Measurements from ENCODE around the gene KRR1. TPM values are rescaled to one million over a fixed set of nuclear protein-coding genes. Genes with fewer than 3 reads are reported as not detected.
"Not testable (repeated sequence)": the region's sequence is repeated elsewhere in the genome, so short reads cannot be mapped to it uniquely, and the experiment has no call there.

KRR1 gene
- total and polyA plus RNA-seq, 2 donors: 24.5 to 97.1 TPM

GRCh38 chr12:75447691-75448393 is 63.6 kb downstream of the KRR1 start:
- Histone ChIP-seq H3K4me3 (ENCODE audit: low read length in 2 of 2) (no peak overlapping the region), H3K27ac (ENCODE audit: low read depth in 1 of 2, low read length in 1 of 2) (no peak overlapping the region), H3K9me3 (ENCODE audit: control insufficient read depth in 2 of 2, insufficient read depth in 1 of 2, low read length in 1 of 2) (no peaks in the 10 kb centered on the region), H3K27me3 (ENCODE audit: control insufficient read depth in 2 of 2, insufficient read depth in 1 of 2, low read length in 1 of 2) (no peaks in the 10 kb centered on the region), H3K36me3 (ENCODE audit: control insufficient read depth in 2 of 2, insufficient read depth in 2 of 2, low read length in 1 of 2) (no peaks in the 10 kb centered on the region), H3K4me1 (ENCODE audit: control insufficient read depth in 2 of 2, insufficient read depth in 2 of 2, low read length in 2 of 2) (no peaks in the 10 kb centered on the region)
- DNase-seq (ENCODE audit: low read depth in 6 of 9, low spot score in 9 of 9): no peak
- WGBS: 93% methylated on average over 4 of the region's 4 CpGs

- no peak for DNase-seq (ENCODE audit: low read depth in 6 of 9, low spot score in 9 of 9)
- H3K9me3 ChIP-seq (ENCODE audit: control insufficient read depth in 2 of 2, insufficient read depth in 1 of 2, low read length in 1 of 2): peaks cover 0 to 4% of the 10 kb centered on the region in 2 donors
- no peak overlapping the region for H3K27ac ChIP-seq (ENCODE audit: low read depth in 1 of 2, low read length in 1 of 2)
- H3K36me3 ChIP-seq (ENCODE audit: control insufficient read depth in 2 of 2, insufficient read depth in 2 of 2, low read length in 1 of 2): no peaks in the 10 kb centered on the region
- no peak overlapping the region for H3K4me3 ChIP-seq (ENCODE audit: low read length in 2 of 2)
- H3K27me3 ChIP-seq (ENCODE audit: control insufficient read depth in 2 of 2, insufficient read depth in 1 of 2, low read length in 1 of 2): no peaks in the 10 kb centered on the region
- H3K4me1 ChIP-seq (ENCODE audit: control insufficient read depth in 2 of 2, insufficient read depth in 2 of 2, low read length in 2 of 2): peaks cover 0 to 1% of the 10 kb centered on the region in 2 donors
These were observed 64.6 kb downstream of the KRR1 start for GRCh38 chr12:75446857-75447256.

GRCh38 chr12:75445137-75445507 is 66.3 kb downstream of the KRR1 start:
- not testable (repeated sequence) for H3K27me3 ChIP-seq (ENCODE audit: control insufficient read depth in 2 of 2, insufficient read depth in 1 of 2, low read length in 1 of 2); H3K4me3 ChIP-seq (ENCODE audit: low read length in 2 of 2); H3K9me3 ChIP-seq (ENCODE audit: control insufficient read depth in 2 of 2, insufficient read depth in 1 of 2, low read length in 1 of 2); DNase-seq (ENCODE audit: low read depth in 6 of 9, low spot score in 9 of 9); H3K4me1 ChIP-seq (ENCODE audit: control insufficient read depth in 2 of 2, insufficient read depth in 2 of 2, low read length in 2 of 2); H3K36me3 ChIP-seq (ENCODE audit: control insufficient read depth in 2 of 2, insufficient read depth in 2 of 2, low read length in 1 of 2); H3K27ac ChIP-seq (ENCODE audit: low read depth in 1 of 2, low read length in 1 of 2)
- 74% methylated on average over 7 of the region's 7 CpGs for WGBS

GRCh38 chr12:75444429-75445136 is 66.8 kb downstream of the KRR1 start:
- Histone ChIP-seq H3K27ac (ENCODE audit: low read depth in 1 of 2, low read length in 1 of 2) (no peak overlapping the region), H3K36me3 (ENCODE audit: control insufficient read depth in 2 of 2, insufficient read depth in 2 of 2, low read length in 1 of 2) (no peaks in the 10 kb centered on the region), H3K4me3 (ENCODE audit: low read length in 2 of 2) (no peak overlapping the region), H3K27me3 (ENCODE audit: control insufficient read depth in 2 of 2, insufficient read depth in 1 of 2, low read length in 1 of 2) (no peaks in the 10 kb centered on the region), H3K4me1 (ENCODE audit: control insufficient read depth in 2 of 2, insufficient read depth in 2 of 2, low read length in 2 of 2) (peaks cover 0 to 3% of the 10 kb centered on the region in 2 donors), H3K9me3 (ENCODE audit: control insufficient read depth in 2 of 2, insufficient read depth in 1 of 2, low read length in 1 of 2) (peaks cover 0 to 4% of the 10 kb centered on the region in 2 donors)
- WGBS: 84% methylated on average over 6 of the region's 6 CpGs
- no peak for DNase-seq (ENCODE audit: low read depth in 6 of 9, low spot score in 9 of 9)

- Histone ChIP-seq H3K27ac (ENCODE audit: low read depth in 1 of 2, low read length in 1 of 2) (no peak overlapping the region), H3K36me3 (ENCODE audit: control insufficient read depth in 2 of 2, insufficient read depth in 2 of 2, low read length in 1 of 2) (no peaks in the 10 kb centered on the region), H3K4me3 (ENCODE audit: low read length in 2 of 2) (no peak overlapping the region), H3K9me3 (ENCODE audit: control insufficient read depth in 2 of 2, insufficient read depth in 1 of 2, low read length in 1 of 2) (peaks cover 0 to 4% of the 10 kb centered on the region in 2 donors), H3K27me3 (ENCODE audit: control insufficient read depth in 2 of 2, insufficient read depth in 1 of 2, low read length in 1 of 2) (no peaks in the 10 kb centered on the region), H3K4me1 (ENCODE audit: control insufficient read depth in 2 of 2, insufficient read depth in 2 of 2, low read length in 2 of 2) (peaks cover 2 to 4% of the 10 kb centered on the region in 2 donors)
- 37% methylated on average over 3 of the region's 3 CpGs for WGBS
- no peak for DNase-seq (ENCODE audit: low read depth in 6 of 9, low spot score in 9 of 9)
These were observed 67.7 kb downstream of the KRR1 start for GRCh38 chr12:75443709-75444108.

- H3K9me3 ChIP-seq (ENCODE audit: control insufficient read depth in 2 of 2, insufficient read depth in 1 of 2, low read length in 1 of 2): peaks cover 0 to 14% of the 10 kb centered on the region in 2 donors
- not testable (repeated sequence) for DNase-seq (ENCODE audit: low read depth in 6 of 9, low spot score in 9 of 9); H3K36me3 ChIP-seq (ENCODE audit: control insufficient read depth in 2 of 2, insufficient read depth in 2 of 2, low read length in 1 of 2); H3K4me3 ChIP-seq (ENCODE audit: low read length in 2 of 2); H3K27ac ChIP-seq (ENCODE audit: low read depth in 1 of 2, low read length in 1 of 2); H3K27me3 ChIP-seq (ENCODE audit: control insufficient read depth in 2 of 2, insufficient read depth in 1 of 2, low read length in 1 of 2)
- WGBS: 81% methylated on average over 3 of the region's 3 CpGs
- H3K4me1 ChIP-seq (ENCODE audit: control insufficient read depth in 2 of 2, insufficient read depth in 2 of 2, low read length in 2 of 2): peaks cover 10 to 15% of the 10 kb centered on the region in 2 donors
These were observed 69.0 kb downstream of the KRR1 start for GRCh38 chr12:75442454-75442853.

- not testable (repeated sequence) for DNase-seq (ENCODE audit: low read depth in 6 of 9, low spot score in 9 of 9); H3K27ac ChIP-seq (ENCODE audit: low read depth in 1 of 2, low read length in 1 of 2); H3K27me3 ChIP-seq (ENCODE audit: control insufficient read depth in 2 of 2, insufficient read depth in 1 of 2, low read length in 1 of 2); H3K4me3 ChIP-seq (ENCODE audit: low read length in 2 of 2); H3K36me3 ChIP-seq (ENCODE audit: control insufficient read depth in 2 of 2, insufficient read depth in 2 of 2, low read length in 1 of 2)
- peaks cover 0 to 14% of the 10 kb centered on the region in 2 donors for H3K9me3 ChIP-seq (ENCODE audit: control insufficient read depth in 2 of 2, insufficient read depth in 1 of 2, low read length in 1 of 2)
- H3K4me1 ChIP-seq (ENCODE audit: control insufficient read depth in 2 of 2, insufficient read depth in 2 of 2, low read length in 2 of 2): peaks cover 10 to 15% of the 10 kb centered on the region in 2 donors
- 48% methylated on average over 4 of the region's 4 CpGs for WGBS
These were observed 69.5 kb downstream of the KRR1 start for GRCh38 chr12:75441687-75442449.

Data from thymus (tissue), 11 donors.